ENCODE results near the gene GSDMA.

The GSDMA gene

GRCh38 chr17:39963829-39964228 lies 1.0 kb downstream of the GSDMA start:
- peak; percentile 8 for DNase-seq

DNA sequence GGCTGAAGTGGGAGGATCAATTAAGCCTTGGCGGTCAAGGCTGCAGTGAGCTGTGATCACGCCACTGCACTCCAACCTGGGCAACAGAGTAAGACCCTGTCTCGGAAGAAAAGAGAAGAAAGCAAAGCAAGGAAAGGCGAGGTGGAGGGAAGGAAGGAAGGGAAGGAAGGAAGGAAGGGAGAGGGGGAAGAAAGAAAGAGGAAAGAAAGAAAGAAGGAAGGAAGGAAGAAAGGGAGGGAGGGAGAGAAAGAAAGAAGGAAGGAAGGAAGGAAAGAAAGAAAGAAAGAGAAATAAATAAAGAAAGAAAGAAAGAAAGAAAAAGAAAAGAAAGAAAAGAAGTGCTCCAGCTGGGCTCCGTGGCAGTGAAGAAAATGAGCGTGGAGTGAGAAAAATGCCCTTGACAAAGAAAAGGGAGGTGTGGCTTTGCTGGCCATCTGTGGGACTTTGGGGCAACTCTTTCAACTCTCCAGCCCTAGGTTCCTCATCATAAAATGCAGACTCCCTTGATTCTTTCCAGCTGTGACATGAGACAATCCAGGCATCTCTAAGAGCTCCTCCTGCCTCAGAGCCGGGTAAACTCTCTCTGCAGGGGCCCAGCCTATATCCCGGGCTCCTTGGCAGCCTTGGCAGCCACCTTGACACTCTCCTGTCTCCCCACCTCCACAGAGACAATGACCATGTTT lies 2.4 kb downstream of the GSDMA start:
- DNase-seq: no peak

DNA sequence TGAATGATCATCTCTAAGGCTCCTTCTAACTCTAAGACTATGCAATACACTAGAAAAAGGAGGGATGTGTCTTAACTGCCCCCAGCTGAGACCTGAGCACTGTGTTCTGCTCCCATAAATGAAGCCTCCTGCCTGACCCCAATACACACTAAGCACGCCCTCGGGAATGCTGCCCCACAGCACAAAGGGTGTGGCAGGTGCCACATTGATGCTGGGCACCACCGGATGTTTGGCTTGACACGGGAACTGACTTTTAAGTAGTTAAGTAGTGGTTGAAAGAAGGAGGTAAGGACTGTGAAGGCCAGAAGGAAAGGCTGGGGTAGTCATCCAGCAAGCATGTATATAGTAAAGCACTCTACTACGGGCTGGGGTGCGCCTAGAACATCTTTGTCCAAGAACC lies 4.0 kb downstream of the GSDMA start:
- DNase-seq: no peak

- DNase-seq: no peak
These were observed 6.0 kb downstream of the GSDMA start for GRCh38 chr17:39968761-39969160.

- DNase-seq: no peak
These were observed 6.6 kb downstream of the GSDMA start for GRCh38 chr17:39969375-39969774.

DNA sequence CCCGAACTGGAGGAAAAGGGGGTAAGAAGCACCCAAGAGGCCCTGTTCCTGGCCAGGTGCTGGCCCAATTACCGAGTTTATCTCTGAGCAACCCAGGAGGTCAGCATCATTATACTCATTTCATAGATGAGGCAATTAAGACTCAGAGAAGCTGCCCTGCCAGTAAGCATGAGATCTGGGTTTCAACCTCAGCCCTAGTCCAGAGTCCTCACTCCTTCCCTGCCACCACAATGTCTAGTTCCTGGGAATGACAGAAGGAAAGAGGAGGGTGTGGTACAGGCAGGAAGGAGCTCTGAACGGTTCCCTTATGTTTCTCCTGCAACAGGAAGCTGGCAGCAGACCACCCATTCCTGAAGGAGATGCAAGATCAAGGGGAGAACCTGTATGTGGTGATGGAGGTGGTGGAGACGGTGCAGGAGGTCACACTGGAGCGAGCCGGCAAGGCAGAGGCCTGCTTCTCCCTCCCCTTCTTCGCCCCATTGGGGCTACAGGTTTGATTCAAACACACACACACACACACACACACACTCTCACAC lies 7.4 kb downstream of the GSDMA start:
- no peak for DNase-seq

DNA sequence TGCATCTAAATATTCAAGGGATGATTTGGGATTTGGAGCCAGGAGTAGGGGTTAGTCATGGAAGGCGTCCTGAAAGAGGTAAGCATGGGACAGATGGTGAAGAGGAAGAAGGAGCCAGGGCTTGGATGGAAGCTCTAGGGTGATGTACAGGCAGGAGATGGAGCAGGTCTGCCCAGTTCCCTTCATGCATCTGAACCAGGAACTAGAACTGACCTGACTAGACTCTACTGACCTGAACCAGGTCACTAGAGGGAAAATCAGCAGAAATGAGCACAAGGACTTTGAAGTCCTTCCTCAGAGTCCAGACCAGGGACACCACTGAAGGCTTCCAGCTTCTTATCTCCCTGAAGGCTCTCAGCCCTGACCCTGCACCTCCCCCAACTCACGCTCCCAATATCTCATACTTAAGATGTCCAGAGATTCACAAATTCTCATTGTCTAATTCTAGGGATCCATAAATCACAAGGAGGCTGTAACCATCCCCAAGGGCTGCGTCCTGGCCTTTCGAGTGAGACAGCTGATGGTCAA lies 8.3 kb downstream of the GSDMA start:
- no peak for DNase-seq

DNA sequence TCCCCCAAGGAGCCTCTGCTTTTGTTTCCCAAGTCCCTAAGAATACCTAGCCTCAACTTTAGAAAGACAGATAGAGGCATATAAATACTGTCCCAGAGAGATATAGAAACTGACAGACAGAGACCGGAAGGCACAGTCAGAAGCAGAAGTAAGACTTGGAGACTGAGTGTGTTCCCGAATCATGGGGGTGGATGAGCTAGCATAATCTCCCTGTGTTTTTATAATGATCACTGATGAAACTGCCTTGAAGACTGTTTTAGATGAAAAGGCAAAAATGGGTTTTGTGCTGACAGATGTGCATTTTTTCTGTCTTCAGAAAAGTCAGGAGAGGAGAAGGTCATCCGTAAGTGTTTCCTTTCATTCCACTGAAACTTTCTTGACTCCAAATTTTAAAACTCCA lies 9.5 kb downstream of the GSDMA start:
- DNase-seq: no peak

DNA sequence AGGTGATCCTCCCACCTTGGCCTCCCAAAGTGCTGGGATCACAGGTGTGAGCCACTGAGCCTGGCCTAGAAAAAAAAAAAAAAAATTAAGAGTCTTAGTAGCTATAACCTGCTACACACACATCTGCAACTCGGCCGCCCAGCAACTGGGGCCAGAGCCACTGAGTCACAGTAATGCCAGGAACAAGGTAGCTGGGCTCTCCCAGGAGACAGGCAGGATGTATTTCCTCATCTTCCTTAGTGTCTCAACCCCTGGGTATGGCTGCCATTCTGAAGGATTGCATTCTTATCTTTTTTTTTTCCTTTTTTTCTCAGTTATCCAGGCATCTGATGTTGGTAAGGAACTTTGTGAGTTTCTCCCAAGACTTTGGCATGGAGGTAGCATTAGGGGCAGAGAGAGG lies 10.7 kb downstream of the GSDMA start:
- DNase-seq: no peak

- no peak for DNase-seq
These were observed 11.6 kb downstream of the GSDMA start for GRCh38 chr17:39974433-39974832.

- no peak for DNase-seq
These were observed 13.0 kb downstream of the GSDMA start for GRCh38 chr17:39975801-39976200.

DNA sequence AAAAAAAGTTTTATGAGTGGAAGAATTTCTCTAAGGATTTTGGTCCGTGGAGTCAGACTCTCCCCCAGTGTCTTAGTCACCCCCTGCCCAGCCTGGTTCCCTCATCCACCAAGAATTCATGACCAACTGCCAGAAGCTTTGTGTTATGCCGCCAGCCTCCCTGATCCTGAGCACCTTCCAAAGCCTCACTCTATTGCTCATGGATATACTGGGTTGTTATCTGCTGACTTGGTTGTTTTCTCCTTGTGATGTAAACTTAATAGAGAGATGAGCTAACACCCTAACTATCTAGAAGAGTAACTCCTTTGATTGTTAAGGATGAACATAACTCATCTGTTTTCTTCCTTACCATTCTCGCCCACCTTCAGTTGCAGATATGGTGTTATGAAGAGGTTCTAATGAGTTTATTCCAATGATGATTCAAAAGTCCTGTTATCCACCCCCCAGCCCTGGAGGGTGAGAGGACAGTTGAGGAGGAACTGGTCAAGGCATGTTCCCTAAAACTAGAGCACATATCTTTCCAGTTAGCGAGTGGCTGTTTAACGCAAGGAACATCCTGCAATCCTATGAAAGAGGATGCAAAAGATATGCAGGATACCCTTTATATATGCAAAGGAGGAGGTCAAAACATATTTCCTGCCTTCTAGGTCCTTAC lies 16.3 kb downstream of the GSDMA start:
- no peak for DNase-seq

GRCh38 chr17:39979893-39980350 lies 17.1 kb downstream of the GSDMA start:
- DNase-seq: peak; percentile 21

DNA sequence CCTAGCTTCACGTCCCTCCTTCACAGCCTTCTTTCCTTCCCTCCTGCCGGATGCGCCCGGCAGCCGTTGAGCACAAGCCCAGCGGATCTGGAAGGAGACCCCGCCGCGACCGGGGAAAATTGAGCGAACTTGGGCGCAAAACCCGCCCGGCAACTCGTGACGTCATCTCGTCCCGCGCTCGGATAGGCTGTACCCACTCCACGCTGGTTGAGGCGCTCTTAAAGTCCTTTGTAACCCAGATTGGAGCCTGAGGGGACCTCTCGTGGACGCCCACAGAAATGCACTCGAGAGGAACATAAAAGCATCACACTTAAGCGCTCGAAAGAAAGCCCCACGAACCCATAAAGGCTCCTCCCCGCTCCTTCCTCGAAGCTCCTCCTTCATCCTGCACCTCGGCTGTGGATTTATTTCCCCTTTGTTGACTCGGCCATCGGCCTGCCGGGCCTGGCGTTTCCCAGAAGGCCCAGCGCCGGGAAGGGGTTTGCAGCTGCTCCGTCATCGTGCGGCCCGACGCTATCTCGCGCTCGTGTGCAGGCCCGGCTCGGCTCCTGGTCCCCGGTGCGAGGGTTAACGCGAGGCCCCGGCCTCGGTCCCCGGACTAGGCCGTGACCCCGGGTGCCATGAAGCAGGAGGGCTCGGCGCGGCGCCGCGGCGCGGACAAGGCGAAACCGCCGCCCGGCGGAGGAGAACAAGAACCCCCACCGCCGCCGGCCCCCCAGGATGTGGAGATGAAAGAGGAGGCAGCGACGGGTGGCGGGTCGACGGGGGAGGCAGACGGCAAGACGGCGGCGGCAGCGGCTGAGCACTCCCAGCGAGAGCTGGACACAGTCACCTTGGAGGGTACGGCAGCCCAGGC lies 17.8 kb downstream of the GSDMA start, which contains the start of gene PSMD3:
PSMD3 (plus strand) TSS at position 457 of the 856 bp plus-strand sequence; CDS start at position 621, 164 bp downstream.
- peak; percentile 96 for DNase-seq

DNA sequence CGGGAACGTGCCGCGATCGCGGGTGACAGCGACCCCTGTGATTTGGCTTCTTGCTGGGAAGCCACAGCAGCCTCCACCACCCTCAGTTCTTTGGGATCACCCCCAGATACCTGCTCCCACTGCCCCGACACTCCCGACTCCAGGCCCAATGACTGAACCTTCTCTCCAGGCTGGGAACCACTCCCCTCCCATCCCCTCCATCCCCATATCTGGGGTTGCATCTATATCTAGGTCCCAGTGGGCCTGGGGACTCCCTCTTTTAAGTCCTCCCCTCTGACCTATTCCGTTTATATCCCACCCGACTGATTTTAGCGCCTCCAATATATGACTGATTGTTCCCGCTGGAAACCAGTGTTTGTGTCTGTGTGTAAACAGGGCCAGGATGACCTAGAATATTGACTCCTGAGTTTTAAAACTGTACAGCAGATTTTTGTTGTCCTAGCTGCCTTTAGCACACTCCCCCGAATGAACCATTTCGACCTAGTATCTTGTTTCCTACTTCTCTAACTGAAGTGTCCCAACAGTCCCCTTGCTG lies 18.5 kb downstream of the GSDMA start:
- no peak for DNase-seq

GRCh38 chr17:39981766-39982375 lies 19.1 kb downstream of the GSDMA start:
- DNase-seq: no peak

GRCh38 chr17:39988206-39988810 lies 25.5 kb downstream of the GSDMA start:
- DNase-seq: no peak

- DNase-seq: no peak
These were observed 31.6 kb downstream of the GSDMA start for GRCh38 chr17:39994448-39994847.

- DNase-seq: no peak
These were observed 32.6 kb downstream of the GSDMA start for GRCh38 chr17:39995438-39995837.

- DNase-seq: no peak
These were observed 33.4 kb downstream of the GSDMA start for GRCh38 chr17:39996162-39996561.

DNA sequence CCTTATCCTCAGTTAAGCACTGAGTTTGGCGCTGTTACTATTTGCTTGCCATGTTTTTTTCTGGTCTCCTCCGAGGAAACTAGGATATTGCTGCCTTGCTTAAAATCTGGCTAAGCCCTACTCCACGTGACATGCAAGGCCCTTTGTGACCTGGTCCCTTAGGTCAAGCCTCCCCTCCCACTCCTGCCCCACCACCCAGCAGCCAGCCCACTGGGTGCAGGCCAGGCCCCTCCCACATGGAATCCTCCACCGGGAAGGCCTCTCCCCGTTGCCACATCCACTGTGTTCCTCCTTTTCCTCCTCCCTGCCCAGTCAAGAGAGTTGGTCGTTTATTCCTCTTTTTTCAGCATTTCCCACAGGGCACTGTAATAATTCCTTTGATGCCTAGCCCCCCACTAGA lies 34.0 kb downstream of the GSDMA start:
- DNase-seq: no peak

- DNase-seq: no peak
These were observed 34.7 kb downstream of the GSDMA start for GRCh38 chr17:39997543-39997942.
